HG03460 (cell line): ENCODE results near the gene OVCH2.
A peak's percentile ranks its signal among the peaks of the same experiment; 100 is the strongest.
"Not testable (repeated sequence)": the region's sequence is repeated elsewhere in the genome, so short reads cannot be mapped to it uniquely, and the experiment has no call there.

Experiments used
- ATAC-seq: cut with Tn5 transposase; IDR thresholded peaks from one replicate; pipeline ENCODE4 v1.9.1; 2021; ENCODE audit not compliant: unreplicated experiment

Gene OVCH2

GRCh38 chr11:7706377-7706776 lies at the start of gene OVCH2:
Gene OVCH2, minus strand, starts transcription at chr11:7706477. Its CDS starts 83 bp downstream, at chr11:7706394.
- no peak for ATAC-seq

- no peak for ATAC-seq
These were observed 43.2 kb upstream of the OVCH2 start for GRCh38 chr11:7749456-7749855.

GRCh38 chr11:7734767-7735166 lies 28.5 kb upstream of the OVCH2 start:
- not testable (repeated sequence) for ATAC-seq

GRCh38 chr11:7714786-7715185 lies 8.5 kb upstream of the OVCH2 start:
- no peak for ATAC-seq

- no peak for ATAC-seq
These were observed 2.5 kb downstream of the OVCH2 start for GRCh38 chr11:7703740-7704139.

GRCh38 chr11:7696424-7696823 lies 9.9 kb downstream of the OVCH2 start:
- no peak for ATAC-seq

- no peak for ATAC-seq
These were observed 12.0 kb downstream of the OVCH2 start for GRCh38 chr11:7694235-7694634.

- ATAC-seq = no peak
These were observed 13.9 kb downstream of the OVCH2 start for GRCh38 chr11:7692426-7692825.

GRCh38 chr11:7691759-7692350 lies 14.4 kb downstream of the OVCH2 start:
- no peak for ATAC-seq

- ATAC-seq = no peak
These were observed 15.6 kb downstream of the OVCH2 start for GRCh38 chr11:7690648-7691047.

- ATAC-seq = no peak
These were observed 17.0 kb downstream of the OVCH2 start for GRCh38 chr11:7689239-7689638.

- ATAC-seq = no peak
These were observed 17.9 kb downstream of the OVCH2 start for GRCh38 chr11:7688238-7688826.

- ATAC-seq = no peak
These were observed 18.9 kb downstream of the OVCH2 start for GRCh38 chr11:7687386-7687785.

- no peak for ATAC-seq
These were observed 19.5 kb downstream of the OVCH2 start for GRCh38 chr11:7686761-7687160.

GRCh38 chr11:7683571-7683970 lies 22.7 kb downstream of the OVCH2 start:
- no peak for ATAC-seq

GRCh38 chr11:7677796-7678201 lies 28.5 kb downstream of the OVCH2 start:
- no peak for ATAC-seq

- ATAC-seq = no peak
These were observed 29.2 kb downstream of the OVCH2 start for GRCh38 chr11:7677071-7677470.

GRCh38 chr11:7675631-7676030 lies 30.6 kb downstream of the OVCH2 start:
- no peak for ATAC-seq

- ATAC-seq = no peak
These were observed 32.4 kb downstream of the OVCH2 start for GRCh38 chr11:7673724-7674434.

- no peak for ATAC-seq
These were observed 33.1 kb downstream of the OVCH2 start, which contains the start of gene CYB5R2 for GRCh38 chr11:7672960-7673723. Gene CYB5R2, minus strand, starts transcription at chr11:7673500. Its CDS starts 675 bp downstream, at chr11:7672825.

- ATAC-seq = peak; percentile 6
These were observed 33.9 kb downstream of the OVCH2 start for GRCh38 chr11:7672276-7672959.
